ENCODE data around the gene FOXA3. TPM values are rescaled to one million over a fixed set of nuclear protein-coding genes. Genes with fewer than 3 reads are reported as not detected.
A peak's percentile ranks its signal among the peaks of the same experiment; 100 is the strongest.

FOXA3 gene
- total RNA-seq, 1 donor from 2014 or later = not detected

DNA sequence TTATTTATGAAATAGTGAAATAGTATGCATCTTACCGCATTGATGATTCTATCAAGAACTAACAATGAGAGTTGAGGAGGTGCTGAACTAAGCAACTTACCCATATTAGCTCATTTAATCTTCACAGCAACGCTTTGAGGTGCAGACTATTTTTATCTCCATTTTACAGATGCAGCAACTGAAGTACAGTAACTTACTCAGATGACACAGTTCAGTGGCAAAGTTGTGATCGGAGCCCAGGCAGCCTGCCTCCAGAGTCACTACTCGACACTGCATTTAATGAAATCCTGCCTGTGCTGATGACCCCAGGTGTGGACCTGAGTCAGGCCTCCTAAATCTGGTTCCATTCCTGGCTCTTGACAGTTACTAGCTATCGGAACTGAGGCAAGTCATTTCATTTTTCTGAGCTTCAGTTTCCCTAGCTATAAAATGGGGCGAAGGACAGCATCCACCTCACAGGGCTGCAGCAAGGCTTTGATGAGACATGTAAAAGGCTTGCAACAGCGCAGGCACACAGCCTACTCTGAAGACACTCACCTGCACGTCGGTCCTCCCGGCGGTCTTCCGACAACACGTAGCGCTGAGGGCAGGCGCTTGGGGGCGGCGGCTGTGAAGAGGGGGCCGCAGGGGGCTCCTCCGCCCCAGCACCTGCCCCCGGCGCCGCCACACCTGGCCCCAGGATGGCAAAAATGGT lies 36.8 kb downstream of the FOXA3 start:
- Histone ChIP-seq H3K27me3 (ENCODE audit: control insufficient read depth in 3 of 3, insufficient read depth in 3 of 3, low read length in 3 of 3) (peaks cover 0 to 2% (median 0%) of the 10 kb centered on the region in 3 donors), H3K4me3 (ENCODE audit: low read length in 3 of 3) (peak overlapping the region; percentile 51 to 92 (median 60)), H3K4me1 (ENCODE audit: control insufficient read depth in 3 of 3, insufficient read depth in 3 of 3, low read length in 3 of 3) (peaks cover 17 to 25% (median 17%) of the 10 kb centered on the region in 3 donors), H3K9me3 (ENCODE audit: control insufficient read depth in 3 of 3, low read length in 3 of 3) (no peaks in the 10 kb centered on the region), H3K36me3 (ENCODE audit: control insufficient read depth in 3 of 3, insufficient read depth in 3 of 3, low read length in 3 of 3) (peaks cover 12 to 19% (median 14%) of the 10 kb centered on the region in 3 donors), H3K9ac (ENCODE audit: low read depth in 1 of 3, low read length in 3 of 3) (peak overlapping the region in 2 of 3 donors; percentile 54 to 62), H3K27ac (ENCODE audit: low read depth, low read length) (no peak overlapping the region)

DNA sequence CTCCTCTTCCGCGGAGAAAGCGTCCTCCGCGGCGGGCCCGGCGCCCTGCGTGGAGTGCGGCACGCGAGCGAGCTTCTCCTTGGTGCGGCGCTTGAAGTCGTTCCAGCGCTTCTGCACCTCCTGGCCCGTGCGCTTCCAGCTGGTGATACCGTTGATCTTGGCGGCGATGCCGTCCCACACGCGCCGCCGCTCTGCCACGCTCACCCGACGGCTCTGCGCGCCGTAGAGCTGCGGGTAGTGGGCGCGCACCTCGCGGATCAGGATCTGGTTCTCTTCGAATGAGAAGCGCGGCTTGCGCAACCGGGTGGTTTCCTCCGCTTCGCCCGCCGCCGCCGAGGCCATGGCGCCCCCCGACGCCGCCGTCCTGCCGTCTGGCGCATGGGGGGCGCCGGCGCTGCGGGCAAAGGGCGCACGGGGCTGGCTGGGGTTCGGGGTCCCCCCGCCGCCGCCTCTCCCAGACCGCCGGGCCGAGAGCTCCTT lies 37.3 kb downstream of the FOXA3 start:
- H3K4me1 ChIP-seq (ENCODE audit: control insufficient read depth in 3 of 3, insufficient read depth in 3 of 3, low read length in 3 of 3) = peaks cover 17 to 25% (median 17%) of the 10 kb centered on the region in 3 donors
- no peaks in the 10 kb centered on the region for H3K9me3 ChIP-seq (ENCODE audit: control insufficient read depth in 3 of 3, low read length in 3 of 3)
- H3K36me3 ChIP-seq (ENCODE audit: control insufficient read depth in 3 of 3, insufficient read depth in 3 of 3, low read length in 3 of 3) = peaks cover 12 to 19% (median 14%) of the 10 kb centered on the region in 3 donors
- no peak overlapping the region for H3K27ac ChIP-seq (ENCODE audit: low read depth, low read length)
- H3K27me3 ChIP-seq (ENCODE audit: control insufficient read depth in 3 of 3, insufficient read depth in 3 of 3, low read length in 3 of 3) = peaks cover 0 to 2% (median 0%) of the 10 kb centered on the region in 3 donors
- H3K4me3 ChIP-seq (ENCODE audit: low read length in 3 of 3) = peak overlapping the region; percentile 51 to 92 (median 90)
- H3K9ac ChIP-seq (ENCODE audit: low read depth in 1 of 3, low read length in 3 of 3) = peak overlapping the region in 2 of 3 donors; percentile 54 to 62

DNA sequence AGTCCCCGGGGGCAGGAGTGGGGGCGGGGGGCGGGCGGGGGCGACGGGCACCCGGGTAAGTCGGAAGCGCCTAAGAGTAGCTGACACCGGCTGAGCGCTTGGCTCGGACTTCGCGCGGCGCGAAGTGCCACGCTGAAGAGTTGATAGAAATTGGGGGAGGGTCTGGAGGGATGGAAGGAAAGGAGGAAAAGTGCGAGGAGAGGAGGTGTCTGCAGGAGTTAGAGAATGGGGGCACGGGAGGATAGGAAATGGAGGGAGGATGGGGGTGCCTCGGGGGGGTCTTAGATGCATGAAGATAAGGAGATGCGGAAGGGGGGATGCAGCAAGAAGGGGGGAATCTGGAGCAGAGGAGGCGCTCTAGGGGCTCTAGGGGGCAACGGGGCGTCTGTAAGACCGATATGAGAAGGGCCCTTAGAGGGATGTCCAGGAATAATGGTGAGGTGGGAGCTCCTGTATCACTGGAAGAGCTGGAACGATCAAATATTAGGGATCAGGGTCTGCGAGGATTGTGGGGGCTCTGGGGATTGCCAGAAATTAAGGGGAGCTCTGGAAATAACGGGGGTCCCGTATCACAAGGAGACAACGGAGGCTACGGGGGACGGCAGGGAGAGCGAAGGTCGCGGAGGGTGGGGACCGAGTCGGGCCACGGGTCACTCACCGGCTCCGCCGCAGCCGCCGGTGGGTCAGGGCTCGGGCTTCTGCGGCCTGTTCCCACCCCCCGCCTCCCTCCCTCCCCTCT lies 38.0 kb downstream of the FOXA3 start, which contains the start of gene MYPOP:
Gene MYPOP, minus strand, starts transcription at position 702 of the 739 bp plus-strand sequence. CDS start 840 bp downstream, outside the sequence.
- peak within 1 kb of the TSS; percentile 44 for H3K27ac ChIP-seq (ENCODE audit: low read depth, low read length)
- H3K4me3 ChIP-seq (ENCODE audit: low read length in 3 of 3) = peak within 1 kb of the TSS; percentile 95 to 98 (median 97)
- peaks cover 0 to 2% (median 0%) of the 10 kb centered on the region in 3 donors for H3K27me3 ChIP-seq (ENCODE audit: control insufficient read depth in 3 of 3, insufficient read depth in 3 of 3, low read length in 3 of 3)
- peaks cover 12 to 19% (median 14%) of the 10 kb centered on the region in 3 donors for H3K36me3 ChIP-seq (ENCODE audit: control insufficient read depth in 3 of 3, insufficient read depth in 3 of 3, low read length in 3 of 3)
- peak within 1 kb of the TSS; percentile 69 to 92 (median 88) for H3K9ac ChIP-seq (ENCODE audit: low read depth in 1 of 3, low read length in 3 of 3)
- no peaks in the 10 kb centered on the region for H3K9me3 ChIP-seq (ENCODE audit: control insufficient read depth in 3 of 3, low read length in 3 of 3)
- H3K4me1 ChIP-seq (ENCODE audit: control insufficient read depth in 3 of 3, insufficient read depth in 3 of 3, low read length in 3 of 3) = peaks cover 17 to 25% (median 17%) of the 10 kb centered on the region in 3 donors

DNA sequence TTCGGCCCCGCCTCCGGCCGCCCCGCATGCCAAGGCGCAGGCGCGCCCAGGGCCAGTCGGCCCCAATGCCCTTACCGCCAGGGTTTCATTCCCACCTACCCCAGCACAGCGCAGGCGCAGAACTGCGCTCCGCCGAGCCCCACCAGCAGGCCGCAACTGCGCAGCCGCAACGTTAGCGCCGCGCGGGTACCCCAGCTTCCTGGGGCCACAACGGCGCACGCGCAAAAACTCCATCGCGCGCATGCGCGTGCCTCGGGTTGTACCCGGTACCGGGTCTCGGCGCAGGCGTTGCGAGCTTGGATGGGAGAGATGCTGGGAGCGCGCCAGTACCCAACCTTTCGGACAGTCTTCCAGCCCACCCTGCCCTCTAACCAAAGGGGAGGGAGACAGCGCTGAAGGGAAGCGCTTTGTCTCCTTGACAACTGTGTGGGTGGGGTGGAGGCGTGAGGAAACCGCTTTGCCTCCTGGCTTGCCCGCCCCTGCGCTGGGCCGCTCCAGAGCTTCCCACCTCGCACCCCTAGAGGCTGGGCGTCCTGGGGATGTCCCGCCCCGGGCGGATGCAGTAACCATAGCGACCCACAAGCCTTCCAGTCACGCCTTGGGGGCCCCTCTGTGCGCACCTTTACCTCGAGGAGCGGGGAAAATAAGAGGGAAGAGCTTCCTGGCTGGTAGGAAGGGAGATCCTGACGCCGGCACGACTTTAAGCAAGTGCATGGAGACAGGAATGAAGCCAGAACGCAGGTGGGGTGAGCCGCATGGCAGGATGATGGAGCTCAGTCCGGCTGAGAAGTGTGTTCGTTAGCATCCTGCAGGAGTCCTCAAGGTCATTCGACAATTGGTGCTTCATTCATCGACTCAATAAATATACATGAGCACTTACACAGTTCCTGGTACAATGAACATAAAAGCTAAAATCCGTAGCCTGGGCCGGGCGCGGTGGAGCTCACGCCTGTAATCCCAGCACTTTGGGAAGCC lies 38.8 kb downstream of the FOXA3 start:
- Histone ChIP-seq H3K27me3 (ENCODE audit: control insufficient read depth in 3 of 3, insufficient read depth in 3 of 3, low read length in 3 of 3) (peaks cover 0 to 2% (median 0%) of the 10 kb centered on the region in 3 donors), H3K9ac (ENCODE audit: low read depth in 1 of 3, low read length in 3 of 3) (peak overlapping the region; percentile 22 to 92 (median 84)), H3K4me1 (ENCODE audit: control insufficient read depth in 3 of 3, insufficient read depth in 3 of 3, low read length in 3 of 3) (peaks cover 17 to 25% (median 17%) of the 10 kb centered on the region in 3 donors), H3K4me3 (ENCODE audit: low read length in 3 of 3) (peak overlapping the region; percentile 95 to 98 (median 97)), H3K27ac (ENCODE audit: low read depth, low read length) (peak overlapping the region; percentile 23), H3K9me3 (ENCODE audit: control insufficient read depth in 3 of 3, low read length in 3 of 3) (no peaks in the 10 kb centered on the region), H3K36me3 (ENCODE audit: control insufficient read depth in 3 of 3, insufficient read depth in 3 of 3, low read length in 3 of 3) (peaks cover 9 to 14% (median 14%) of the 10 kb centered on the region in 3 donors)

DNA sequence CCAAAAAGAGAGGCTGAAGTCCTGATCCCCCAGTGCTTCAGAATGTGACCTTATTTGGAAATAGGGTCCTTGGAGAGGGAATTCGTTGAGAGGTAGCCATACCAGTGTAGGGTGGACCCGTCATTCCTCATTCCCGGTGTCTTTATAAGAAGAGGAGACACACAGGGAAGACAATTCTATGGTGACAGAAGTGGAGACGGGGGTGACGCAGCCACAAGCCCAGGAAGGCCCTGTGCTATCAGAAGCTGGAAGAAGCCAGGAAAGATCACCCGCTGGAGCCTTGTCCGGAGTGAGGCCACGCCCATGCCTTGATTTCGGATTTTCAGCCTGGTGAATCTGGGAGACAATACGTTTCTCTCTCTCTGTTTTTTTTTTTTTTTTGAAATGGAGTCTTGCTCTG lies 40.9 kb downstream of the FOXA3 start:
- Histone ChIP-seq H3K4me3 (ENCODE audit: low read length in 3 of 3) (no peak overlapping the region), H3K9me3 (ENCODE audit: control insufficient read depth in 3 of 3, low read length in 3 of 3) (no peaks in the 10 kb centered on the region), H3K27ac (ENCODE audit: low read depth, low read length) (no peak overlapping the region), H3K4me1 (ENCODE audit: control insufficient read depth in 3 of 3, insufficient read depth in 3 of 3, low read length in 3 of 3) (peaks cover 17 to 21% (median 17%) of the 10 kb centered on the region in 3 donors), H3K9ac (ENCODE audit: low read depth in 1 of 3, low read length in 3 of 3) (no peak overlapping the region), H3K27me3 (ENCODE audit: control insufficient read depth in 3 of 3, insufficient read depth in 3 of 3, low read length in 3 of 3) (peaks cover 0 to 2% (median 0%) of the 10 kb centered on the region in 3 donors), H3K36me3 (ENCODE audit: control insufficient read depth in 3 of 3, insufficient read depth in 3 of 3, low read length in 3 of 3) (peaks cover 0 to 3% (median 0%) of the 10 kb centered on the region in 3 donors)

DNA sequence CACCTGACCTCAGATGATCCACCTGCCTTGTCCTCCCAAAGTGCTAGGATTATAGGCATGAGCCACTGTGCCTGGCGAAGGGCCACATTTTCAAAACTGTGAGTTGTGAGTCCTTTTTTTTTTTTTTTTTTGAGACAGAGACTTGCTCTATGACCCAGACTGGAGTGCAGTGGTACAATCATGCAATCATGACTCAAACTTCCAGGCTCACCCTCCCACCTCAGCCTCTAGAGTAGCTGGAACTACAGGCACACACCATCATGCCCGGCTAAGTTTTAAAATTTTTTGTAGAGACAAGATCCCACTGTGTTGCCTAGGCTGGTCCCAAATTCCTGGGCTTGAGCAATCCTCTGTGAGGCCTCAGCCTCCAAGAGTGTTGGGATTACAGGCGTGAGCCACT lies 42.1 kb downstream of the FOXA3 start:
- H3K36me3 ChIP-seq (ENCODE audit: control insufficient read depth in 3 of 3, insufficient read depth in 3 of 3, low read length in 3 of 3) = no peaks in the 10 kb centered on the region
- H3K27me3 ChIP-seq (ENCODE audit: control insufficient read depth in 3 of 3, insufficient read depth in 3 of 3, low read length in 3 of 3) = peaks cover 4 to 8% (median 4%) of the 10 kb centered on the region in 3 donors
- no peak overlapping the region for H3K4me3 ChIP-seq (ENCODE audit: low read length in 3 of 3)
- no peaks in the 10 kb centered on the region for H3K9me3 ChIP-seq (ENCODE audit: control insufficient read depth in 3 of 3, low read length in 3 of 3)
- H3K27ac ChIP-seq (ENCODE audit: low read depth, low read length) = no peak overlapping the region
- H3K9ac ChIP-seq (ENCODE audit: low read depth in 1 of 3, low read length in 3 of 3) = no peak overlapping the region
- H3K4me1 ChIP-seq (ENCODE audit: control insufficient read depth in 3 of 3, insufficient read depth in 3 of 3, low read length in 3 of 3) = peaks cover 9 to 12% (median 10%) of the 10 kb centered on the region in 3 donors

GRCh38 chr19:45908956-45909355 lies 44.8 kb downstream of the FOXA3 start:
- no peaks in the 10 kb centered on the region for H3K36me3 ChIP-seq (ENCODE audit: control insufficient read depth in 3 of 3, insufficient read depth in 3 of 3, low read length in 3 of 3)
- H3K9ac ChIP-seq (ENCODE audit: low read depth in 1 of 3, low read length in 3 of 3) = no peak overlapping the region
- peaks cover 13 to 23% (median 21%) of the 10 kb centered on the region in 3 donors for H3K27me3 ChIP-seq (ENCODE audit: control insufficient read depth in 3 of 3, insufficient read depth in 3 of 3, low read length in 3 of 3)
- H3K27ac ChIP-seq (ENCODE audit: low read depth, low read length) = no peak overlapping the region
- no peaks in the 10 kb centered on the region for H3K9me3 ChIP-seq (ENCODE audit: control insufficient read depth in 3 of 3, low read length in 3 of 3)
- H3K4me1 ChIP-seq (ENCODE audit: control insufficient read depth in 3 of 3, insufficient read depth in 3 of 3, low read length in 3 of 3) = no peaks in the 10 kb centered on the region
- H3K4me3 ChIP-seq (ENCODE audit: low read length in 3 of 3) = no peak overlapping the region

- Histone ChIP-seq H3K27me3 (ENCODE audit: control insufficient read depth in 3 of 3, insufficient read depth in 3 of 3, low read length in 3 of 3) (peaks cover 13 to 26% (median 25%) of the 10 kb centered on the region in 3 donors), H3K27ac (ENCODE audit: low read depth, low read length) (no peak overlapping the region), H3K4me3 (ENCODE audit: low read length in 3 of 3) (no peak overlapping the region), H3K9me3 (ENCODE audit: control insufficient read depth in 3 of 3, low read length in 3 of 3) (no peaks in the 10 kb centered on the region), H3K4me1 (ENCODE audit: control insufficient read depth in 3 of 3, insufficient read depth in 3 of 3, low read length in 3 of 3) (no peaks in the 10 kb centered on the region), H3K9ac (ENCODE audit: low read depth in 1 of 3, low read length in 3 of 3) (no peak overlapping the region), H3K36me3 (ENCODE audit: control insufficient read depth in 3 of 3, insufficient read depth in 3 of 3, low read length in 3 of 3) (no peaks in the 10 kb centered on the region)
Observed at GRCh38 chr19:45911291-45911690, 47.2 kb downstream of the FOXA3 start.

Data from skeletal muscle tissue (tissue), 4 donors.